ENCODE results near the gene SMR3A.

- TF ChIP-seq CTCF (conservative IDR thresholded peaks at IDR 0.05; ENCODE audit: low read length) (no peak), EZH2phosphoT487 (IDR thresholded peaks at IDR 0.05; ENCODE audit: borderline replicate concordance) (no peak)
These were observed 24.5 kb upstream of the SMR3A start for GRCh38 chr4:70336043-70336442.
